ENCODE measurements around the gene ADA. TPM values are rescaled to one million over a fixed set of nuclear protein-coding genes. Genes with fewer than 3 reads are reported as not detected.

The ADA gene
- total RNA-seq, 1 donor from 2014 or later = 11.4 TPM

DNA sequence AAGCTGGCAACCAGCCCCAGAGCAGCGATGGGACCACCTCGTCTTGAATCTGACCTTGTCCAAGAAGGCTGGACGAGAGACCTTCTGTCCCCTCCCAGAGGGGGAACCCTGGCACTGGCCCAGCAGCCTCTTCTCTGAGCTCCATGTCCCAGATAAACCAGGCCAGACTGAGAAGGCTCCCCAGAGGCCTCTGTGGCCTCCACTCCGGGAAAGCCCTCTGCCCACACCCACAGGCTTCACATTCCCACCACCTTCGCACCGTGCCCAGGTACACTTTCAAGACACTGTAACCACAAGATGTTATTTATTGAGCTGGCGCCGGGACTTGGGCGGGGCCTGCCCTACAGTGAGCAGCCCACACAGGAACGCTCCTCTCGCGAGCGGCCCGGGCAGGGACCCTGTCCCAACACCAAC lies 33.2 kb downstream of the ADA start:
- H3K9me3 Mint-ChIP-seq (ENCODE audit: low read depth) = peaks cover 4% of the 10 kb centered on the region
- peaks cover 18% of the 10 kb centered on the region for H3K4me1 Mint-ChIP-seq (ENCODE audit: low read depth)
- no peak overlapping the region for H3K4me3 Mint-ChIP-seq (ENCODE audit: unreplicated experiment)
- DNase-seq (ENCODE audit: low spot score) = peak; percentile 60
- no peak overlapping the region for H3K27ac Mint-ChIP-seq (ENCODE audit: unreplicated experiment)
- H3K27me3 Mint-ChIP-seq (ENCODE audit: low read depth) = no peaks in the 10 kb centered on the region
- peaks cover 34% of the 10 kb centered on the region for H3K36me3 Mint-ChIP-seq (ENCODE audit: low read depth)
- TF ChIP-seq, protein P1, sequence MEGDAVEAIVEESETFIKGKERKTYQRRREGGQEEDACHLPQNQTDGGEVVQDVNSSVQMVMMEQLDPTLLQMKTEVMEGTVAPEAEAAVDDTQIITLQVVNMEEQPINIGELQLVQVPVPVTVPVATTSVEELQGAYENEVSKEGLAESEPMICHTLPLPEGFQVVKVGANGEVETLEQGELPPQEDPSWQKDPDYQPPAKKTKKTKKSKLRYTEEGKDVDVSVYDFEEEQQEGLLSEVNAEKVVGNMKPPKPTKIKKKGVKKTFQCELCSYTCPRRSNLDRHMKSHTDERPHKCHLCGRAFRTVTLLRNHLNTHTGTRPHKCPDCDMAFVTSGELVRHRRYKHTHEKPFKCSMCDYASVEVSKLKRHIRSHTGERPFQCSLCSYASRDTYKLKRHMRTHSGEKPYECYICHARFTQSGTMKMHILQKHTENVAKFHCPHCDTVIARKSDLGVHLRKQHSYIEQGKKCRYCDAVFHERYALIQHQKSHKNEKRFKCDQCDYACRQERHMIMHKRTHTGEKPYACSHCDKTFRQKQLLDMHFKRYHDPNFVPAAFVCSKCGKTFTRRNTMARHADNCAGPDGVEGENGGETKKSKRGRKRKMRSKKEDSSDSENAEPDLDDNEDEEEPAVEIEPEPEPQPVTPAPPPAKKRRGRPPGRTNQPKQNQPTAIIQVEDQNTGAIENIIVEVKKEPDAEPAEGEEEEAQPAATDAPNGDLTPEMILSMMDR (IDR thresholded peaks at IDR 0.05) = no peak

DNA sequence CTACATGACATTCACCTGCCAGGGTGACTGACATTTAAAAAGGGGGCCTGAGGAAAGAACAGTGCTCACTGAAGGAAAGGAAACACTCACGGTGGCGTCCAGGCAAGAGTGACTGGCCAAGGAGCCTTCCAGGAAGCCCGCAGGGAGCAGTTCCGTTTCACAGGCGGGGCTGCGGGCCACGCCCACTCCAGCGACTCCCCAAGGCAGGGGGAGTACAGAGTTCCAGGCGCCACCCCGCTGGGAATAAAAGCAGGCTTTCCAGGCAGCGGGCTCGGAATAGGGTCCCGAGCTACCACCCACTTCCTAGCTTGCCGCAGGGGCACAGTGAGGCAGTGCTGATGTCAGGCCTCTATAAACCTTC lies 34.9 kb downstream of the ADA start:
- Mint-ChIP-seq H3K36me3 (ENCODE audit: low read depth) (peaks cover 27% of the 10 kb centered on the region), H3K27me3 (ENCODE audit: low read depth) (no peaks in the 10 kb centered on the region)
- TF ChIP-seq, protein P1 (IDR thresholded peaks at IDR 0.05) = no peak

DNA sequence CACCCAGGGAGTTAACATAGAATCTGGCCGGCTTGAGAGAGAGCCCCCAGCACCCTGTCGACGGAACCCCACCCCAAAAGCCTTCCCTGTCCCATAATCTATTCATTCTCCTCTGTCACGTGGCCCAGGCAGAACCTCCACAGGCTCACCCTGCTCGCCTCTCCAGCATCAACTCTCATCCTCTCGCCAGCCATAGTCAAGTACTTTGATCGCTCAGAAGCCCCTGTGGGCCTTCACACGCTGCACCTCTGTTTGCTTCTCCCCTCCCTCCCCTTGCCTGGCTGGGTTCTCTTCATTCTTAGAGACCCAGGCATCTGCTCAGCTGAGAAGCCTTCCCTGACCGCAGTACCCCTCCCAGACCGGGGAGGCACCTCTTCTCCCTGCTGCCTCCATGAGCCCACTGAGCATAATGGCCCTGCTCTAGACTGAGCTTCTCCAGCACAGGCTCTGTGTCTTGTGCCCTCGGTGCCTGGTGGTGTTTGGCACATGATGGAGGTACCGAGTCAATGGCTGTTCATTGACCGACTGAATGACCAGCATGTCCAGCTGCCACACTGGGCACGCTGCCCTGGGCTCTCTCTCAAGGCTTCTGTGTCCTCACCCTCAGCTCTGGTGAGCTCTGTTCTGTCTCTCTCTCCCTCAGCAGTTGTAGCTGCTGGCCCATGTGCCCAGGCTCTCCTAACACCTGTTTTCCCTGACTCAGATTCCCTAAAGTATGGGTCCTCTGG lies 35.5 kb downstream of the ADA start:
- Mint-ChIP-seq H3K4me3 (ENCODE audit: unreplicated experiment) (no peak overlapping the region), H3K36me3 (ENCODE audit: low read depth) (peaks cover 24% of the 10 kb centered on the region), H3K27ac (ENCODE audit: unreplicated experiment) (peak overlapping the region; percentile 18), H3K9me3 (ENCODE audit: low read depth) (no peaks in the 10 kb centered on the region), H3K27me3 (ENCODE audit: low read depth) (no peaks in the 10 kb centered on the region), H3K4me1 (ENCODE audit: low read depth) (peaks cover 18% of the 10 kb centered on the region)
- TF ChIP-seq, protein P1 (IDR thresholded peaks at IDR 0.05) = no peak
- no peak for DNase-seq (ENCODE audit: low spot score)

More for the DNA sequence above, 34.9 kb downstream of the ADA start:
- Mint-ChIP-seq H3K27ac (ENCODE audit: unreplicated experiment) (no peak overlapping the region), H3K4me1 (ENCODE audit: low read depth) (peaks cover 18% of the 10 kb centered on the region), H3K9me3 (ENCODE audit: low read depth) (no peaks in the 10 kb centered on the region), H3K4me3 (ENCODE audit: unreplicated experiment) (no peak overlapping the region)
- no peak for DNase-seq (ENCODE audit: low spot score)

DNA sequence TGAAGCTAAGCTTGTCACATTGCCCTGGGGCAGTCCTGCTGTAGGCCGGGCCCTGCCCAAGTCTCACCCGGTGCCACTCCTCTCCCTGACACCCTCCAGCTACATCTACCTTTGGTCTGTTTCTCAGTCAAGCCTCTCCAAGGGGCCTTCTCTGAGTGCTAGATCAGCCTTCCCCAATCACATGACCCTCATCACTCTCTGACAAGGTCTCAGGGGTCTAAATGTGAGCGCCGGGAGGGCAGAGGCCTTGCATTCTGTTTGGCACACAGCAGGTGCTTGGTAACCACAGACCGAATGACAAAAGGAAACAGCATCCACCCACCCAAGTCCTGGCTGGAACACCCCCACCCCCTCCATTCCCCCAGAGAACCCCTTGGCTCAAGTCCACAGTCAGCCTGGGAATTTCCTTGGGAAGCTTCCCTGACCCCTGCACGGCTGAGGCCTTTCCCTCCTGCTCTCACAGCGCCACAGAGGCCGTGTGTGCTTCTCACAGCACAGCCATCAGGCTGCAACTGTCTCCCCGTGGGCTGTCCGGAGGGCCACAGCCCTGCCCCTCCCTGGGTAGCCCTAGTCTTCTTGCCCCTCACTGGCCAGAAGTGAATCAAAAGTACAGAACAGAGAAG lies 36.2 kb downstream of the ADA start:
- no peak for DNase-seq (ENCODE audit: low spot score)
- peaks cover 18% of the 10 kb centered on the region for H3K4me1 Mint-ChIP-seq (ENCODE audit: low read depth)
- H3K36me3 Mint-ChIP-seq (ENCODE audit: low read depth) = peaks cover 19% of the 10 kb centered on the region
- TF ChIP-seq, protein P1 (IDR thresholded peaks at IDR 0.05) = no peak
- peak overlapping the region; percentile 23 for H3K27ac Mint-ChIP-seq (ENCODE audit: unreplicated experiment)
- no peaks in the 10 kb centered on the region for H3K9me3 Mint-ChIP-seq (ENCODE audit: low read depth)
- H3K4me3 Mint-ChIP-seq (ENCODE audit: unreplicated experiment) = no peak overlapping the region
- H3K27me3 Mint-ChIP-seq (ENCODE audit: low read depth) = no peaks in the 10 kb centered on the region

DNA sequence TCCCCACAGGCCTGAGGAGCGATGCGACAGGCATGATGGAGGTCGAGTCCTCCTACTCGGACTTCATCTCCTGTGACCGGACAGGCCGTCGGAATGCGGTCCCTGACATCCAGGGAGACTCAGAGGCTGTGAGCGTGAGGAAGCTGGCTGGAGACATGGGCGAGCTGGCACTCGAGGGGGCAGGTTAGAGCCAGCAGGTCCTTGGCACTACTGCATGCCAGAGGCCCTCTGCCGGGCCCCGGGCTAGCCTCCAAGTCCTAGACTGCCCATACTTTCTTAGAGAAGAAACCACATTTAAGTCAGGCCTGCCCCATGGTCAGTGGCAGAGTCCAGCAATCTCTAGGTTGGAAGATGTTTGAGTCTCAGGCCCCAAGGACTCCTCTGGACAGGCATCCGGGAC lies 37.0 kb downstream of the ADA start:
- no peak overlapping the region for H3K4me3 Mint-ChIP-seq (ENCODE audit: unreplicated experiment)
- H3K36me3 Mint-ChIP-seq (ENCODE audit: low read depth) = peaks cover 14% of the 10 kb centered on the region
- H3K9me3 Mint-ChIP-seq (ENCODE audit: low read depth) = no peaks in the 10 kb centered on the region
- DNase-seq (ENCODE audit: low spot score) = no peak
- peaks cover 24% of the 10 kb centered on the region for H3K4me1 Mint-ChIP-seq (ENCODE audit: low read depth)
- H3K27me3 Mint-ChIP-seq (ENCODE audit: low read depth) = no peaks in the 10 kb centered on the region
- no peak overlapping the region for H3K27ac Mint-ChIP-seq (ENCODE audit: unreplicated experiment)
- TF ChIP-seq, protein P1 (IDR thresholded peaks at IDR 0.05) = no peak

Data from chondrocyte (in vitro differentiated cells).